ENCODE results near the gene ABCC4. TPM values are rescaled to one million over a fixed set of nuclear protein-coding genes. Genes with fewer than 3 reads are reported as not detected.

Gene ABCC4
- total and polyA plus RNA-seq, 9 of the 15 experiments (the other 6 are each of a cell fraction or from before 2014, with no cell fraction given): 9.4 to 46.1 (median 25.4) TPM

DNA sequence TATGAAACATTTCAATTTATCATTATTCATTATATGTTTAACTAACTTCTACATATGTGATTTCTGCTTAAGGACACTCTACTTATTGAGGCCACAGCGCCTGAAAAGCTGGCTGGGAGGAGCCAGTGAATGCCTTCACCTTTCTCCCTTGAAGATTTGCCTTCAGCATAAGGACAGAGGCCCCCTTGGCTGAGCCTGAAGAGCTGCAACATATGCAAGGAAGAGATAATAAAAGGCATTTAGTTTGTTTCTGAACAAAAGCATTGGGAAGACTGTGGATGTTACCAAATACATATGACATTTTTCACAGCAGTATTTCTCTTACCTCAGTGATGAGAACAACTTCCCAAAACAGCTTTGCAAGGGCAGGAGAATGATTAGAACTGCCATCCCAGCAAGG is 92.1 kb downstream of the ABCC4 start (continued):
- TF ChIP-seq ZBTB43 (CRISPR knock-in tag; IDR thresholded peaks at IDR 0.05): no peak
- TF ChIP-seq EP300 (IDR thresholded peaks at IDR 0.05; ENCODE audit: low read length): 0 out of 2 replicates have a peak, but pooled peaks have one; percentile 11
- no peak for TF ChIP-seq SLC30A9 (CRISPR knock-in tag; IDR thresholded peaks at IDR 0.05)
- TF ChIP-seq SNIP1 (IDR thresholded peaks at IDR 0.05; ENCODE audit: low read depth): no peak
- TF ChIP-seq ZMIZ1 (IDR thresholded peaks at IDR 0.05; ENCODE audit: low read depth in 2 of 2, low read length in 2 of 2): no peak
- TF ChIP-seq ZNF41 (CRISPR knock-in tag; conservative IDR thresholded peaks at IDR 0.05): no peak
- TF ChIP-seq FOSL1 (tag; conservative IDR thresholded peaks at IDR 0.05): no peak
- TF ChIP-seq TEAD4 (IDR thresholded peaks at IDR 0.05; ENCODE audit: low read length): peak; percentile 28; the same call in 1 of the 2 replicates
- TF ChIP-seq TEAD4 (CRISPR knock-in tag; IDR thresholded peaks at IDR 0.05; ENCODE audit: borderline replicate concordance): no peak
- TF ChIP-seq TOE1 (IDR thresholded peaks at IDR 0.05; ENCODE audit: borderline replicate concordance): no peak
- no peak for TF ChIP-seq TOE1 (CRISPR knock-in tag; IDR thresholded peaks at IDR 0.05; ENCODE audit: borderline replicate concordance, low read depth)
- TF ChIP-seq CBX3 (IDR thresholded peaks at IDR 0.05; ENCODE audit: borderline replicate concordance in 1 of 2, low read length in 2 of 2): no peak
- no peak for TF ChIP-seq ZKSCAN3 (CRISPR knock-in tag; IDR thresholded peaks at IDR 0.05)
- TF ChIP-seq, protein P1, sequence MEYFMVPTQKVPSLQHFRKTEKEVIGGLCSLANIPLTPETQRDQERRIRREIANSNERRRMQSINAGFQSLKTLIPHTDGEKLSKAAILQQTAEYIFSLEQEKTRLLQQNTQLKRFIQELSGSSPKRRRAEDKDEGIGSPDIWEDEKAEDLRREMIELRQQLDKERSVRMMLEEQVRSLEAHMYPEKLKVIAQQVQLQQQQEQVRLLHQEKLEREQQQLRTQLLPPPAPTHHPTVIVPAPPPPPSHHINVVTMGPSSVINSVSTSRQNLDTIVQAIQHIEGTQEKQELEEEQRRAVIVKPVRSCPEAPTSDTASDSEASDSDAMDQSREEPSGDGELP (CRISPR knock-in tag; IDR thresholded peaks at IDR 0.05; ENCODE audit: borderline replicate concordance): no peak
- TF ChIP-seq FOXK1 (CRISPR knock-in tag; IDR thresholded peaks at IDR 0.05; ENCODE audit: borderline replicate concordance): no peak
- no peak for TF ChIP-seq RUNX1 (IDR thresholded peaks at IDR 0.05; ENCODE audit: low read depth)
- TF ChIP-seq SPI1 (IDR thresholded peaks at IDR 0.05; ENCODE audit: borderline replicate concordance, low read depth, low read length): no peak
- TF ChIP-seq MEF2D (tag; conservative IDR thresholded peaks at IDR 0.05; ENCODE audit: low read depth): no peak
- no peak for TF ChIP-seq ZSCAN29 (IDR thresholded peaks at IDR 0.05)
- TF ChIP-seq, protein P2, sequence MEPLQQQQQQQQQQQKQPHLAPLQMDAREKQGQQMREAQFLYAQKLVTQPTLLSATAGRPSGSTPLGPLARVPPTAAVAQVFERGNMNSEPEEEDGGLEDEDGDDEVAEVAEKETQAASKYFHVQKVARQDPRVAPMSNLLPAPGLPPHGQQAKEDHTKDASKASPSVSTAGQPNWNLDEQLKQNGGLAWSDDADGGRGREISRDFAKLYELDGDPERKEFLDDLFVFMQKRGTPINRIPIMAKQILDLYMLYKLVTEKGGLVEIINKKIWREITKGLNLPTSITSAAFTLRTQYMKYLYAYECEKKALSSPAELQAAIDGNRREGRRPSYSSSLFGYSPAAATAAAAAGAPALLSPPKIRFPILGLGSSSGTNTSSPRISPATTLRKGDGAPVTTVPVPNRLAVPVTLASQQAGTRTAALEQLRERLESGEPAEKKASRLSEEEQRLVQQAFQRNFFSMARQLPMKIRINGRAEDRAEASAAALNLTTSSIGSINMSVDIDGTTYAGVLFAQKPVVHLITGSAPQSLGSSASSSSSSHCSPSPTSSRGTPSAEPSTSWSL (CRISPR knock-in tag; IDR thresholded peaks at IDR 0.05; ENCODE audit: borderline replicate concordance): no peak
- TF ChIP-seq PRPF4 (IDR thresholded peaks at IDR 0.05; ENCODE audit: insufficient read depth, low read depth, low read length, poor library complexity, severe bottlenecking): no peak
- no peak for TF ChIP-seq MAFK (IDR thresholded peaks at IDR 0.05; ENCODE audit: low read length)
- TF ChIP-seq SP2 (IDR thresholded peaks at IDR 0.05; ENCODE audit: extremely low read depth, low read depth, low read length, poor library complexity, severe bottlenecking): no peak
- TF ChIP-seq MTA1 (IDR thresholded peaks at IDR 0.05; ENCODE audit: borderline replicate concordance): no peak

Measured in K562 (cell line).